NCI-H2196 treated with DMSO at 0.1 percent for 48 hours (cell line): ENCODE measurements around the gene PTPRN2.

Source experiments
- DNase-seq: peaks from one replicate; lab custom pipeline; 2025; ENCODE audit not compliant: unreplicated experiment; lab: John Stamatoyannopoulos, UW

The PTPRN2 gene

GRCh38 chr7:157654350-157654749 lies 933.3 kb downstream of the PTPRN2 start:
- DNase-seq = no peak

GRCh38 chr7:157653827-157654207 lies 933.8 kb downstream of the PTPRN2 start:
- no peak for DNase-seq

GRCh38 chr7:157652954-157653826 lies 934.4 kb downstream of the PTPRN2 start:
- DNase-seq = no peak

- no peak for DNase-seq
Observed at GRCh38 chr7:157652161-157652953, 935.3 kb downstream of the PTPRN2 start.

GRCh38 chr7:157651366-157652160 lies 936.1 kb downstream of the PTPRN2 start:
- no peak for DNase-seq

- no peak for DNase-seq
Observed at GRCh38 chr7:157650801-157651200, 936.8 kb downstream of the PTPRN2 start.

GRCh38 chr7:157650131-157650631 lies 937.4 kb downstream of the PTPRN2 start:
- no peak for DNase-seq

GRCh38 chr7:157646551-157646950 lies 941.1 kb downstream of the PTPRN2 start:
- DNase-seq = no peak

GRCh38 chr7:157645539-157645938 lies 942.1 kb downstream of the PTPRN2 start:
- no peak for DNase-seq

GRCh38 chr7:157644946-157645345 lies 942.7 kb downstream of the PTPRN2 start:
- DNase-seq = no peak

GRCh38 chr7:157643525-157643970 lies 944.1 kb downstream of the PTPRN2 start:
- no peak for DNase-seq

GRCh38 chr7:157641866-157642265 lies 945.8 kb downstream of the PTPRN2 start:
- no peak for DNase-seq

GRCh38 chr7:157640144-157640543 lies 947.5 kb downstream of the PTPRN2 start:
- DNase-seq = no peak

GRCh38 chr7:157638563-157638962 lies 949.1 kb downstream of the PTPRN2 start:
- DNase-seq = no peak

GRCh38 chr7:157637216-157637949 lies 950.2 kb downstream of the PTPRN2 start:
- no peak for DNase-seq

GRCh38 chr7:157635669-157636068 lies 952.0 kb downstream of the PTPRN2 start:
- no peak for DNase-seq

GRCh38 chr7:157635148-157635500 lies 952.5 kb downstream of the PTPRN2 start:
- no peak for DNase-seq

- no peak for DNase-seq
Observed at GRCh38 chr7:157634401-157635147, 953.0 kb downstream of the PTPRN2 start.

- no peak for DNase-seq
Observed at GRCh38 chr7:157633465-157634185, 954.0 kb downstream of the PTPRN2 start.
